DND-41 (cell line): Measurements from ENCODE around the gene XXYLT1.

Source experiments
- EZH2 ChIP-seq: IDR thresholded peaks from 3 replicates; pipeline ENCODE4 v1.6.1; 2012; ENCODE audit warnings: borderline replicate concordance, low read depth, mild to moderate bottlenecking, moderate library complexity, low read length, inconsistent platforms; ENCODE audit not compliant: severe bottlenecking
- TF ChIP-seq, protein P1 (sequence below): IDR thresholded peaks from 2 replicates; pipeline ENCODE4 v1.5.1; 2012; ENCODE audit warnings: borderline replicate concordance, low read length, moderate library complexity, mild to moderate bottlenecking; ENCODE audit not compliant: poor library complexity, severe bottlenecking; ENCODE audit errors: extremely low read depth

DNA sequence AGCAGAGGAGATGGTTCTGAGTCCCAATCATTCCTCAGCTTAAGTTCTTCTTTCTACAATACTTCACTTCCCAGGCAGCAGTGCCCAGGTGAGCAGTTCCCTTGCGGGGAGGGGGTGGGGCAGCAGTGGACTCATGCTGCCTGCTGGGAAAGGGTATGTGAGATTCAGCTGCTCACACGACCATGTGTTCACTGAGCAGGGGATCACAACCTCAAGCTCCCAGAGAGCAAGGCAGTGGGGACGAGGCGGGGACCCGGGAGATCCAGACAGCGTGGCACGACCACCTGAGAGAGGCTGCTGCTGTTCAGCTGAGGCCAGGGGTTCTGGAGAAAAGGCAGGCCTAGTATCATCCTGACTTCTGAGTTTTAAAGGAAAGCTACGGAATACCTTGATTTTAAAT lies 166.6 kb downstream of the XXYLT1 start:
- TF ChIP-seq EZH2 = no peak
- TF ChIP-seq, protein P1, sequence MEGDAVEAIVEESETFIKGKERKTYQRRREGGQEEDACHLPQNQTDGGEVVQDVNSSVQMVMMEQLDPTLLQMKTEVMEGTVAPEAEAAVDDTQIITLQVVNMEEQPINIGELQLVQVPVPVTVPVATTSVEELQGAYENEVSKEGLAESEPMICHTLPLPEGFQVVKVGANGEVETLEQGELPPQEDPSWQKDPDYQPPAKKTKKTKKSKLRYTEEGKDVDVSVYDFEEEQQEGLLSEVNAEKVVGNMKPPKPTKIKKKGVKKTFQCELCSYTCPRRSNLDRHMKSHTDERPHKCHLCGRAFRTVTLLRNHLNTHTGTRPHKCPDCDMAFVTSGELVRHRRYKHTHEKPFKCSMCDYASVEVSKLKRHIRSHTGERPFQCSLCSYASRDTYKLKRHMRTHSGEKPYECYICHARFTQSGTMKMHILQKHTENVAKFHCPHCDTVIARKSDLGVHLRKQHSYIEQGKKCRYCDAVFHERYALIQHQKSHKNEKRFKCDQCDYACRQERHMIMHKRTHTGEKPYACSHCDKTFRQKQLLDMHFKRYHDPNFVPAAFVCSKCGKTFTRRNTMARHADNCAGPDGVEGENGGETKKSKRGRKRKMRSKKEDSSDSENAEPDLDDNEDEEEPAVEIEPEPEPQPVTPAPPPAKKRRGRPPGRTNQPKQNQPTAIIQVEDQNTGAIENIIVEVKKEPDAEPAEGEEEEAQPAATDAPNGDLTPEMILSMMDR = no peak
